Stimulated activated memory B cell treated with anti-CD40 and anti-IgM and Interleukin-4, amounts not matched to agents 10 μg/mL and 1 μg/mL and 100 μg/mL, for 72 hours (primary cell): Measurements from ENCODE around the gene CCDC136.
A peak's percentile ranks its signal among the peaks of the same experiment; 100 is the strongest.

ENCODE experiments used
- ATAC-seq: fragments of 150-1000 bp; cut with Tn5 transposase; 2 replicates; pipeline ENCODE4 v1.10.0; 2021
- H3K27ac Mint-ChIP-seq: one replicate; pipeline ENCODE4 v1.8.0; 2022; ENCODE audit warnings: mild to moderate bottlenecking, mixed read lengths
- H3K27me3 Mint-ChIP-seq: one replicate; pipeline ENCODE4 v1.8.0; 2022; ENCODE audit warnings: mixed read lengths
- H3K36me3 Mint-ChIP-seq: one replicate; pipeline ENCODE4 v1.8.0; 2022; ENCODE audit warnings: mixed read lengths
- H3K4me1 Mint-ChIP-seq: one replicate; pipeline ENCODE4 v1.8.0; 2022; ENCODE audit warnings: mixed read lengths
- H3K4me3 Mint-ChIP-seq: one replicate; pipeline ENCODE4 v1.8.0; 2022; ENCODE audit warnings: mild to moderate bottlenecking, moderate library complexity, mixed read lengths
- H3K9me3 Mint-ChIP-seq: one replicate; pipeline ENCODE4 v1.8.0; 2022; ENCODE audit warnings: mixed read lengths

Gene CCDC136

GRCh38 chr7:128791121-128791971 is at the start of gene CCDC136:
Gene CCDC136, plus strand, starts transcription at chr7:128791968. Its CDS starts 444 bp downstream, at chr7:128792412.
- Mint-ChIP-seq H3K4me3 (peak within 1 kb of the TSS; percentile 95), H3K27me3 (no peaks in the 10 kb centered on the region), H3K27ac (peak within 1 kb of the TSS; percentile 78), H3K9me3 (no peaks in the 10 kb centered on the region), H3K36me3 (no peaks in the 10 kb centered on the region), H3K4me1 (peaks cover 13% of the 10 kb centered on the region)
- ATAC-seq = peak; percentile 88

DNA sequence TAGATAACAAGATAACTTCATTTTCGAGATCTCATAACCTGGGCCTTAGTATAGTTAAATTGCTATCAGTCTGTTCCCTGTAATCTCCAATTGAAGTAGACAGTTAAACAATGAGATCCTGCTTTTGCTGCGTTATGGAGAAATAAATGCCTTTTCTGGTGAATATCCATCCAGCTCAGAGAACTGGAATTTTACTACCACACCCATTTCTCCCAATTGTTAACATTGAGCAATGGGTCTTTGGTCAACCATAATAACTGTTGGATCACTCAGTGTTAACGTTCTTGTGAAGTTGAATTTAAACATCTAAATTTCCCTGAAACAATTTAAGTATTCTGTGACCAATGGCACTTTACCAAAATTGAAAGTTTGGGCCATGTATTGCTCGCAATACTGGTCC is 49.6 kb upstream of the CCDC136 start:
- H3K36me3 Mint-ChIP-seq = peaks cover 4% of the 10 kb centered on the region
- H3K27me3 Mint-ChIP-seq = no peaks in the 10 kb centered on the region
- peaks cover 53% of the 10 kb centered on the region for H3K4me1 Mint-ChIP-seq
- no peak overlapping the region for H3K27ac Mint-ChIP-seq
- no peak overlapping the region for H3K4me3 Mint-ChIP-seq
- H3K9me3 Mint-ChIP-seq = no peaks in the 10 kb centered on the region
- no peak for ATAC-seq

DNA sequence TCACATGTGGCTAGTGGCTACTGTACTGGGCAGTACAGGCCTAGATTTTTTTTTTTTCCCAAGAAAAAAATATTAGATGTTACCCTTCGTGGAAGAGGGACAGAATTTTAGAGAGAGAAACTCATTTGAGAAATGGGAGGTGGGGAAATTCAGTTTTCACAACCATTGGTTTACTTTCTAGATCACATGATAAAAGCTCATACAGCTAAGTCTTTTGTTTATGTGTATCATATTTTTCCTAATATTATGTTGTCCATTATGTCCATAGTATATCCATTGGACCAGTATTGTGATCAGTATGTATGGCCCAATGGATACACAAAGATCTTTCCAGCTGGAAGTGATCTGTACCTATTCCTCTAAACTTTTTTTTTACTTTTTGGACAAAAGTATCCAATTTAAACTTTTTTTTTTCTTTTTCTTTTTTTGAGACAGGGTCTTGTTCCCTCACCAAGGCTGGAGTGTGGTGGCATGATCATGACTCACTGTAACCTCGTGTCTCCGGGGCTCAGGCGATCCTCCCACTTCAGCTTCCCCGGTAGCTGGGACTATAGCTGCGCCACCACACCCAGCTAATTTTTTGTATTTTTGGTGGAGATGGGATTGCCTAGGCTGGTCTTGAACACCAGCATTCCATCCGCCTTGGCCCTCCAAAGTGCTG is 48.5 kb upstream of the CCDC136 start:
- no peaks in the 10 kb centered on the region for H3K9me3 Mint-ChIP-seq
- H3K36me3 Mint-ChIP-seq = peaks cover 10% of the 10 kb centered on the region
- no peaks in the 10 kb centered on the region for H3K27me3 Mint-ChIP-seq
- no peak overlapping the region for H3K27ac Mint-ChIP-seq
- H3K4me1 Mint-ChIP-seq = peaks cover 54% of the 10 kb centered on the region
- no peak for ATAC-seq
- H3K4me3 Mint-ChIP-seq = no peak overlapping the region

DNA sequence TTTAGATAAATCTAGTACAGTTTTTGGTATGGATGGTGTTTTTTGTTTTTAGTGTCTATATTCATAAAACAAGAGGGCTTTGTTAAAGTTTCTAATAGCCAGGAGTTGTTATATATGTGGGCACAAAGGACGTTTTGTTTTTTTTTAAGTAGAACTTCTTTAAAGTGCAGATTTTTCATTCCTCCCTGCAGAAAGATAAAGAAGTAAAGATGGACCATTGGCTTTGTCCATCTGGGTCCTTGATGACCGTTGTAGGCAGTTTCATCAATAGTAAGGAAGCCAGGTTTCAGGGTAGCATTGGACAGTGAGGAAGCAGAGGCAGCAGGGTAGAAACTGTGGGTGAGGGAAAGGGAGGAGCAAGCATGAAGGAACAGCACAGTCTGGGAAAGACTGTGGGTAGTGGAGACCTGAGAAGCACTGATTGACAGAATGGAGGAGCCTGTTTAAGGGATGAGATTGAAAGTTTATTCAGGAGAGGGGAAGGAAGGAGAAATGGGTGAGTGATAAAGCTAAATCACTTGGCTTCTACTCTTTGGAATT is 47.3 kb upstream of the CCDC136 start:
- Mint-ChIP-seq H3K27ac (no peak overlapping the region), H3K27me3 (no peaks in the 10 kb centered on the region), H3K4me1 (peaks cover 48% of the 10 kb centered on the region), H3K9me3 (no peaks in the 10 kb centered on the region), H3K4me3 (no peak overlapping the region), H3K36me3 (peaks cover 10% of the 10 kb centered on the region)
- no peak for ATAC-seq

DNA sequence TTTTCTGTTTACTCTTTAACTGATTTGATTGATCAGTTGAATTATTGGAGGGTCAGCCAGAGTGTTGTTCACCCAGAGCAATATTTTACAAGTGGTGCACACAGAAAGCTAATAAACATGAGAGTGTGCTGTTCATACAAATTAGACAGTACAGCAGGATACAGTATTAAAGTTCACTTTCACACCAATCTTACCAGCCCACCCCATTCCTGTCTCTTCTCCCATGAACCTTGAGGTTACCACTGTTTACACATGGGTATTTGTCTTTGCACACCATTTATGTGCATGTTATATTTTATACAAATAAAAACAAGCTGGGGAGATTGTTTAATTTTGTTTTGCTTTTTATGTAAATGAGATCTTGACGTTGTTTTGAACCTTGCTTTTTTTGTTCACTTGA is 46.1 kb upstream of the CCDC136 start:
- H3K27ac Mint-ChIP-seq = no peak overlapping the region

DNA sequence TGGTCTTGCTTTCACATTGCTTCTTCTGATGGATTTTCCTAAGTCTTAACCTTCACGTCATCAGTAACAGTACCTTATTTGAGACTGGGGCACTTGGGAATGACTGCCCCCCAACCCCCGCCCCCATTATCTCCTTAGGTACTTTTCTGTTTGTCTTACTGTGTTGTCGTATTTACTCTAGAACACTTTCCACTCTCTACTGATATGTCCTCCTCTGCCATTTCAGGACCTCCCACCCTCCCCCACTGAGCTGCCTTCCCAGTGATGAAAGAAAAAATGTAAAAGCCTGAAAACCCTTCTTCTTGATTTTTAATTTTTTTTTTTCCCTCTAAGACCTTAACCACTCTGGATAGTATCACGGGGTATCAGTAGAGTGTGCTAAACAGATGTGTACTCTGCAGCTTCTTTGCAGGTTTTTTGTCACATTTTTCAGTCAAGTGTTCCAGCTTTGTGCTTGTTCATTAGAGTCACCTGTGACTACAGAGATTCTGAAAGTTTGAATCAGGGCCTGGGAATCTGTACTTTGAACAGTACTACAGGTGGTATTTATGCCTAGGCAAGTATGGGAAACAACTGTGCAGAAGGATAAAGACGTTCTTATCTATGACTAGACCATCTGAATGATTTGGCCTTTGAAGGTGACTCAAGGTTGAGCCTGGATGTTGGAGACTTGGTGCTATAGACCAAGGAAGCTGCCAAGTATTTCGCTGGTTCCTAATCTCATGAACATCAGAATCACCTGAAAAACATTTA is 44.3 kb upstream of the CCDC136 start:
- no peak for ATAC-seq
- H3K4me3 Mint-ChIP-seq = no peak overlapping the region
- no peaks in the 10 kb centered on the region for H3K27me3 Mint-ChIP-seq
- H3K36me3 Mint-ChIP-seq = peaks cover 10% of the 10 kb centered on the region
- H3K4me1 Mint-ChIP-seq = peaks cover 23% of the 10 kb centered on the region
- no peak overlapping the region for H3K27ac Mint-ChIP-seq
- no peaks in the 10 kb centered on the region for H3K9me3 Mint-ChIP-seq

More for the DNA sequence above, 46.1 kb upstream of the CCDC136 start:
- ATAC-seq = no peak
- no peaks in the 10 kb centered on the region for H3K9me3 Mint-ChIP-seq
- H3K4me1 Mint-ChIP-seq = peaks cover 38% of the 10 kb centered on the region
- H3K36me3 Mint-ChIP-seq = peaks cover 10% of the 10 kb centered on the region
- H3K4me3 Mint-ChIP-seq = no peak overlapping the region
- H3K27me3 Mint-ChIP-seq = no peaks in the 10 kb centered on the region

- H3K36me3 Mint-ChIP-seq = peaks cover 30% of the 10 kb centered on the region
Measured at GRCh38 chr7:128752251-128752650, 39.5 kb upstream of the CCDC136 start.

DNA sequence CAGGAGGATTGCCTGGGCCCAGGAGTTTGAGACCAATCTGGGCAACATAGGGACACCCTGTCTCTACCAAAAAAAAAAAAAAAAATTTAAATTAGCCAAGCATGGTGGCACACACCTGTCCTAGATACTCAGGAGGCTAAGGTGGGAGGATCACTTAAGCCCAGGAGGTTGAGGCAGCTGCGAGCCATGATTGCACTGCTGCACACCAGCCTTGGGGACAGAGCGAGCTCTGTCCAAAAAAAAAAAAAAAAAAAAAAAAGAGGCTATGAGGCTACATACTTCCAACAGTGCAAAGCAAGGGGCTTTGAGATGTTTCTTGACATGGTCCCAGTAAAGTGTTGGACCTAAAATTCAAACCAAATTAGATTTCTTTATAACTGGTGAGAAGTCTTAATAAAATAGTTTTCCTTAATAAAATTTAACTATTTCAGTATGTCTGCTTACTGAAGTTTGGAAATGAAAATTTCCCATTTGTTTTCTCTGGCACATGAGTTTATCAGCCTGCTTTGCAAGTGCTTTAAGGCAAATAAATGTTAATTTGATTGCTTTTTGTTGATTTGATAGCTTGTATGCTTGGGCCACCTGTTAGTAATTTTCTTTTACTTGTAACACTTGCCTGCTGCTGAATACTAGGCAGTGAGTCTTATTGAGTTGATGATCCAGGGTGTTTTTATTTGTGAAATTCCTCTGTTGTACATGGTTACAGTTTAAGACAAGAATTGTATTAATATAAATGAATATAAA is 36.5 kb upstream of the CCDC136 start:
- ATAC-seq = no peak
- Mint-ChIP-seq H3K36me3 (peaks cover 34% of the 10 kb centered on the region), H3K9me3 (no peaks in the 10 kb centered on the region)

More at GRCh38 chr7:128752251-128752650, 39.5 kb upstream of the CCDC136 start:
- no peak overlapping the region for H3K4me3 Mint-ChIP-seq
- H3K9me3 Mint-ChIP-seq = no peaks in the 10 kb centered on the region
- ATAC-seq = no peak
- H3K4me1 Mint-ChIP-seq = peaks cover 5% of the 10 kb centered on the region
- H3K27ac Mint-ChIP-seq = no peak overlapping the region
- H3K27me3 Mint-ChIP-seq = no peaks in the 10 kb centered on the region

GRCh38 chr7:128755819-128756476 is 35.8 kb upstream of the CCDC136 start:
- H3K36me3 Mint-ChIP-seq = peaks cover 39% of the 10 kb centered on the region
- H3K4me1 Mint-ChIP-seq = no peaks in the 10 kb centered on the region
- H3K4me3 Mint-ChIP-seq = no peak overlapping the region
- H3K27ac Mint-ChIP-seq = no peak overlapping the region
- H3K9me3 Mint-ChIP-seq = no peaks in the 10 kb centered on the region
- no peaks in the 10 kb centered on the region for H3K27me3 Mint-ChIP-seq
- ATAC-seq = no peak

More for the DNA sequence above, 36.5 kb upstream of the CCDC136 start:
- H3K4me1 Mint-ChIP-seq = no peaks in the 10 kb centered on the region
- H3K27me3 Mint-ChIP-seq = no peaks in the 10 kb centered on the region
- H3K4me3 Mint-ChIP-seq = no peak overlapping the region
- no peak overlapping the region for H3K27ac Mint-ChIP-seq

DNA sequence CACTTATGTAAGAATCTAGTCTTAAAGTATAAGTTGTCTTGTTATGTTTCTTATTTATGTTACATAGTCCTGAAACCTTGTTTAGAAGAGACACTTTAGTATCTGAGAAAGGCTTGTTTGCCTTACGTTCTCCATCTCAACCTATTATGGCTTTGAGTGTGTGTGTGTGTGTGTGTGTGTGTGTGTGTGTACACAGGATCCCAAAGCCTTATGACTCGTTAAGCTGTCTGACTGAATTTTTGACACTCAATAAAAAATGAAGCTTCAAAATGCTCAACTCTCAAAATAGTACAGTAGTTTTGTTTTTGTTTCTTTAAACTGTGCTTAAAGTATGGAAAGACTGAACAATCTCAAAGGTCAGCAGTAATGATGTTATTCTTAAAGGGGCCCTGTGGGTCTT is 34.6 kb upstream of the CCDC136 start:
- Mint-ChIP-seq H3K27ac (no peak overlapping the region), H3K4me1 (no peaks in the 10 kb centered on the region), H3K9me3 (no peaks in the 10 kb centered on the region), H3K4me3 (no peak overlapping the region), H3K36me3 (peaks cover 49% of the 10 kb centered on the region), H3K27me3 (no peaks in the 10 kb centered on the region)
- no peak for ATAC-seq

- Mint-ChIP-seq H3K4me3 (no peak overlapping the region), H3K36me3 (peaks cover 47% of the 10 kb centered on the region), H3K9me3 (no peaks in the 10 kb centered on the region), H3K27ac (no peak overlapping the region), H3K27me3 (no peaks in the 10 kb centered on the region), H3K4me1 (no peaks in the 10 kb centered on the region)
- no peak for ATAC-seq
Measured at GRCh38 chr7:128758553-128758952, 33.2 kb upstream of the CCDC136 start.

GRCh38 chr7:128759242-128759641 is 32.5 kb upstream of the CCDC136 start:
- Mint-ChIP-seq H3K4me3 (no peak overlapping the region), H3K9me3 (no peaks in the 10 kb centered on the region), H3K27ac (no peak overlapping the region), H3K4me1 (no peaks in the 10 kb centered on the region), H3K27me3 (no peaks in the 10 kb centered on the region), H3K36me3 (peaks cover 43% of the 10 kb centered on the region)
- ATAC-seq = no peak

- no peak for ATAC-seq
- Mint-ChIP-seq H3K36me3 (peaks cover 50% of the 10 kb centered on the region), H3K27ac (no peak overlapping the region), H3K9me3 (no peaks in the 10 kb centered on the region), H3K4me1 (no peaks in the 10 kb centered on the region), H3K27me3 (no peaks in the 10 kb centered on the region), H3K4me3 (no peak overlapping the region)
Measured at GRCh38 chr7:128763541-128763940, 28.2 kb upstream of the CCDC136 start.

DNA sequence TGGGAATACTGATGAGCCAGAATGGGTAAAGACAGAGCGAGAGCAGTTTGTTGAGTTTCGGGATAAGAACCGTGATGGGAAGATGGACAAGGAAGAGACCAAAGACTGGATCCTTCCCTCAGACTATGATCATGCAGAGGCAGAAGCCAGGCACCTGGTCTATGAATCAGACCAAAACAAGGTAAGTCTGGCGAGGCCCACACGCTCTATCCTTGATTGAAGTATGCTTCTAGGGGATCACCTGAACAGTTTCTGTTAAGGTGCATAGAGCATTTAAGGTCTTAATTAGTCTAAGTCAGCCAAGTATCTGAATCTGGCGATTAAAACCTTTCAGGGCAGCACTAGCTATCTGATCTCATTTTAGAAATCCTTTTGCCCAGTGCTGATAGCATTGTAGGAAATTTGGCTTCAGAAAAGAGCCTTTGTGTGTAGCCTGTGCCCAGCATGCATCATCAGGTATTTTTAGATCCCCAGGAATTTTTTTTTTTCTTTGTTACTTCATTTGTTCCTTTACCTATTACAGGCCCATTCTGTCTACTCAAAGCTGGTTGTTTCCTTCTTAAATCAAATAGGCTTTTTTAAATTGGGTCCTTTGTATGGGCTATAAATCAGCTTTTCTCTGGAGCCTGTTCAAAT is 24.2 kb upstream of the CCDC136 start:
- ATAC-seq = no peak
- no peak overlapping the region for H3K4me3 Mint-ChIP-seq
- H3K27ac Mint-ChIP-seq = no peak overlapping the region
- H3K9me3 Mint-ChIP-seq = no peaks in the 10 kb centered on the region
- no peaks in the 10 kb centered on the region for H3K27me3 Mint-ChIP-seq
- no peaks in the 10 kb centered on the region for H3K4me1 Mint-ChIP-seq
- H3K36me3 Mint-ChIP-seq = peaks cover 69% of the 10 kb centered on the region
